H1 (cell line): ENCODE results near the gene FBLN5. TPM values are rescaled to one million over a fixed set of nuclear protein-coding genes. Genes with fewer than 3 reads are reported as not detected.

Source experiments
- CTCF ChIA-PET: fragments of 300-600 bp; sonication (Branson Sonifier 250); formaldehyde crosslinking; loops from one replicate; lab custom pipeline; 2021; ENCODE audit not compliant: partially characterized antibody; lab: Charles Lee
- POLR2A ChIA-PET: fragments of 300-600 bp; sonication (Branson Sonifier 250); formaldehyde crosslinking; loops from one replicate; lab custom pipeline; 2021; ENCODE audit warnings: inconsistent platforms; ENCODE audit not compliant: partially characterized antibody; lab: Charles Lee
- DNase-seq, 2 experiments: peaks; one replicate each; pipeline versions ENCODE4 v3.0.0 to v3.0.0-alpha.2; 2010 to 2022; ENCODE audit warnings: low spot score in 2 of 2, low read depth in 1 of 2, mixed read lengths in 1 of 2
- FAIRE-seq: peaks from 2 replicates; lab custom pipeline; 2011; peaks lifted over from hg19 to GRCh38; lab: Jason Lieb, UNC
- H2AFZ ChIP-seq: 2 replicates; pipeline ENCODE4 v1.8.1; 2012; ENCODE audit warnings: low read length, inconsistent platforms
- H2AK5ac ChIP-seq: 2 replicates; pipeline ENCODE4 v1.6.1; 2013; ENCODE audit warnings: low read depth, low read length
- H2BK120ac ChIP-seq: replicated peaks from 2 replicates; pipeline ENCODE3; 2013; ENCODE audit warnings: low read depth, low read length, inconsistent platforms
- H2BK12ac ChIP-seq: 2 replicates; pipeline ENCODE4 v1.6.1; 2013; ENCODE audit warnings: low read depth, low read length
- H2BK15ac ChIP-seq: 2 replicates; pipeline ENCODE4 v1.6.1; 2013; ENCODE audit warnings: low read length
- H2BK20ac ChIP-seq: 2 replicates; pipeline ENCODE4 v1.6.1; 2013; ENCODE audit warnings: low read length
- H2BK5ac ChIP-seq: 2 replicates; pipeline ENCODE4 v1.6.1; 2013; ENCODE audit warnings: low read depth, low read length
- H3K14ac ChIP-seq: 2 replicates; pipeline ENCODE4 v1.6.1; 2013; ENCODE audit warnings: inconsistent platforms; ENCODE audit not compliant: insufficient read length
- H3K18ac ChIP-seq: 2 replicates; pipeline ENCODE4 v1.6.1; 2013; ENCODE audit warnings: low read length; ENCODE audit errors: extremely low read depth
- H3K23ac ChIP-seq: 2 replicates; pipeline ENCODE4 v1.6.1; 2013; ENCODE audit warnings: inconsistent platforms; ENCODE audit not compliant: insufficient read length
- H3K23me2 ChIP-seq: 2 replicates; pipeline ENCODE4 v1.6.1; 2013; ENCODE audit warnings: low read depth, low read length
- H3K27ac ChIP-seq: 2 replicates; pipeline ENCODE4 v1.6.1; 2011; ENCODE audit warnings: low read depth, low read length, inconsistent platforms
- H3K27me3 ChIP-seq, 4 experiments: replicated peaks in 1 of 4; 1 replicate in 1 of 4; 2 replicates in 3 of 4; pipeline versions ENCODE4 v1.6.1 to v1.8.1; 2011 to 2013; ENCODE audit warnings: low read length in 3 of 4, mild to moderate bottlenecking in 3 of 4, inconsistent platforms in 2 of 4, mixed read lengths in 2 of 4, moderate library complexity in 1 of 4; ENCODE audit not compliant: control insufficient read depth in 3 of 4, insufficient read depth in 3 of 4; ENCODE audit errors: extremely low read depth in 1 of 4
- H3K36me3 ChIP-seq, 4 experiments: 2 replicates each; pipeline versions ENCODE4 v1.6.1 to v1.8.1; 2011 to 2013; ENCODE audit warnings: mild to moderate bottlenecking in 4 of 4, low read length in 3 of 4, moderate library complexity in 2 of 4, control low read depth in 1 of 4, inconsistent platforms in 1 of 4; ENCODE audit not compliant: insufficient read depth in 4 of 4, control insufficient read depth in 2 of 4
- H3K4ac ChIP-seq: replicated peaks from 2 replicates; pipeline ENCODE3; 2013; ENCODE audit warnings: low read length, low read depth, mixed read lengths, inconsistent platforms; ENCODE audit not compliant: insufficient read length
- H3K4me1 ChIP-seq, 4 experiments: replicated peaks in 1 of 4; 1 replicate in 1 of 4; 2 replicates in 3 of 4; pipeline versions ENCODE4 v1.6.1 to v1.8.1; 2011 to 2013; ENCODE audit warnings: low read length in 3 of 4, inconsistent platforms in 2 of 4, mixed read lengths in 1 of 4; ENCODE audit not compliant: insufficient read depth in 4 of 4, control insufficient read depth in 3 of 4
- H3K4me2 ChIP-seq, 2 experiments: 2 replicates each; pipeline versions ENCODE4 v1.6.1 to v1.8.1; 2011 to 2013; ENCODE audit warnings: low read depth in 2 of 2, low read length in 2 of 2, control low read depth in 1 of 2, inconsistent platforms in 1 of 2, mild to moderate bottlenecking in 1 of 2; ENCODE audit not compliant: insufficient read depth in 1 of 2
- H3K4me3 ChIP-seq, 4 experiments: fragments of 200-600, 300-600 bp in 1 of 4; sonication (generic), shearing (Covaris generic), sonication (Bioruptor Twin) in 1 of 4; 2 replicates each; pipeline versions ENCODE4 v1.5.1 to v1.8.1; 2011 to 2016; ENCODE audit warnings: low read length in 4 of 4, low read depth in 3 of 4, control low read depth in 2 of 4, inconsistent platforms in 2 of 4, mild to moderate bottlenecking in 2 of 4, mixed read lengths in 1 of 4, moderate library complexity in 1 of 4; ENCODE audit not compliant: insufficient read depth in 2 of 4; ENCODE audit errors: extremely low read depth in 1 of 4
- H3K56ac ChIP-seq: replicated peaks from 2 replicates; pipeline ENCODE3; 2013; ENCODE audit warnings: low read depth, mild to moderate bottlenecking, mixed read lengths, low read length, inconsistent platforms; ENCODE audit not compliant: insufficient read length
- H3K79me1 ChIP-seq: 2 replicates; pipeline ENCODE4 v1.6.1; 2013; ENCODE audit warnings: low read depth, low read length, control low read depth
- H3K79me2 ChIP-seq, 2 experiments: 2 replicates each; pipeline versions ENCODE4 v1.6.1 to v1.8.1; 2012 to 2013; ENCODE audit warnings: low read length in 2 of 2, mild to moderate bottlenecking in 2 of 2, inconsistent platforms in 1 of 2; ENCODE audit not compliant: insufficient read depth in 2 of 2, control insufficient read depth in 1 of 2
- H3K9ac ChIP-seq, 4 experiments: replicated peaks in 1 of 4; 1 replicate in 1 of 4; 2 replicates in 3 of 4; pipeline versions ENCODE4 v1.6.1 to v1.8.1; 2011 to 2013; ENCODE audit warnings: low read depth in 3 of 4, low read length in 3 of 4, control low read depth in 2 of 4, mild to moderate bottlenecking in 2 of 4, moderate library complexity in 2 of 4, inconsistent platforms in 1 of 4; ENCODE audit errors: extremely low read depth in 1 of 4
- H3K9me3 ChIP-seq, 2 experiments: 2 replicates each; pipeline versions ENCODE4 v1.6.1 to v1.8.1; 2012 to 2013; ENCODE audit warnings: mild to moderate bottlenecking in 2 of 2, moderate library complexity in 2 of 2, control low read depth in 1 of 2, inconsistent platforms in 1 of 2, low read depth in 1 of 2, low read length in 1 of 2, mixed read lengths in 1 of 2; ENCODE audit not compliant: insufficient read depth in 2 of 2
- H4K20me1 ChIP-seq, 2 experiments: replicated peaks in 1 of 2; 2 replicates each; pipeline versions ENCODE3 to v1.8.1; 2011 to 2013; ENCODE audit warnings: inconsistent platforms in 2 of 2, low read length in 2 of 2, mild to moderate bottlenecking in 1 of 2; ENCODE audit not compliant: insufficient read depth in 2 of 2, control insufficient read depth in 1 of 2
- H4K5ac ChIP-seq: 2 replicates; pipeline ENCODE4 v1.6.1; 2013; ENCODE audit warnings: low read length, low read depth, mixed read lengths, inconsistent platforms; ENCODE audit not compliant: insufficient read length
- H4K8ac ChIP-seq: 2 replicates; pipeline ENCODE4 v1.8.0; 2013; ENCODE audit warnings: mild to moderate bottlenecking, moderate library complexity, low read length, inconsistent platforms; ENCODE audit not compliant: insufficient read depth; ENCODE audit errors: extremely low read depth
- H4K91ac ChIP-seq: replicated peaks from 2 replicates; pipeline ENCODE3; 2013; ENCODE audit warnings: low read length, mixed read lengths, inconsistent platforms; ENCODE audit not compliant: insufficient read length
- TEAD4 ChIP-seq: IDR thresholded peaks from 2 replicates; pipeline ENCODE4 v1.6.1; 2012; ENCODE audit warnings: low read depth, low read length, inconsistent platforms, mixed read lengths
- WGBS, 2 experiments: shearing (Covaris generic) in 1 of 2; methylation state at CpG; one replicate each; pipeline versions ENCODE4 v1.1.6 to v1.1.7; 2013 to 2015; ENCODE audit warnings: low lambda C conversion rate in 2 of 2, mixed read lengths in 2 of 2, inconsistent platforms in 1 of 2, low coverage in 1 of 2, missing lambda C conversion rate in 1 of 2; ENCODE audit not compliant: insufficient replicate concordance in 2 of 2, insufficient coverage in 1 of 2, insufficient read length in 1 of 2; ENCODE audit errors: extremely low coverage in 1 of 2, missing lambda C conversion rate in 1 of 2; 5-methylcytosine and 5-hydroxymethylcytosine counted together
- polyA plus RNA-seq, 7 experiments: library from polyadenylated mRNA; depleted of rRNA in 3 of 7; stranded (reverse) in 5 of 7; unstranded in 2 of 7; fragments of >200 nt in 5 of 7; fragments of 200-250 nt in 2 of 7; gene quantifications; 1 replicate in 5 of 7; 2 replicates in 1 of 7; 4 replicates in 1 of 7; pipeline versions ENCODE4 v1.2.1 to v1.2.3, GENCODE V29; 2011 to 2013; ENCODE audit warnings: missing spikeins in 2 of 7, mixed read lengths in 2 of 7
- total RNA-seq: library from RNA; stranded (reverse); fragmentation: NEBNext Ultra II Directional; extraction: Animal tissue kit (Norgen Biotek cat#: 25700); gene quantifications from 2 replicates; pipeline ENCODE4 v1.2.1, GENCODE V29; 2021

FBLN5 gene
- total and polyA plus RNA-seq, 2 of the 8 experiments (the other 6 are each of a cell fraction or from before 2014, with no cell fraction given) = 0.88 to 3.5 TPM

DNA sequence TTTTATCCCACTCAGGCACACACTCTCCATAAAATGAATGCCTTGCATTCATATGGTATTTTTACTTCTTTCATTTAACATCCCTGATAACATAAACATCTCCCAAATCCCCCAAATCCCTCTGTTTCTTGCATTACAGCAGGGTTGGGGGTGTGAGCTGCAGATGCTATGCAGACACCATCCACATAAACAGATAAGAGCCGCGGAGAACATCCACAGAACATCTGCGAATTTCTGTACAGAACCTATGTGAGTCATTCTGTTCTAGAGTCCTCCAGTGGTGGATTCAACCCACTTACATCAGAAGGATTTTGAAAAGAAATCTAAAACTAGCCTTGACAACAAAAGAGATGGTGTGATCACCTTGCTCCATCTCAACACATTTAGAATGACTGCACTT, 20.3 kb downstream of the FBLN5 start:
- CTCF ChIA-PET = interaction anchor here (0.8 to 1.1 kb wide), 3 partner anchors 16 to 74 kb away, joined by 3 read pairs; no protein-coding TSS in a partner anchor

More for the DNA sequence above, 20.3 kb downstream of the FBLN5 start:
- DNase-seq = no peak
- no peak overlapping the region for H3K27ac ChIP-seq
- no peak overlapping the region for H2BK12ac ChIP-seq
- no peak for FAIRE-seq
- no peaks in the 10 kb centered on the region for H3K79me2 ChIP-seq
- no peak overlapping the region for H3K23ac ChIP-seq
- H3K27me3 ChIP-seq = no peaks in the 10 kb centered on the region
- no peak overlapping the region for H4K8ac ChIP-seq
- no peak overlapping the region for H4K91ac ChIP-seq
- H3K4ac ChIP-seq = no peak overlapping the region
- no peak overlapping the region for H2AFZ ChIP-seq
- H3K4me3 ChIP-seq = no peak overlapping the region
- no peak for TF ChIP-seq TEAD4
- H4K20me1 ChIP-seq = no peaks in the 10 kb centered on the region
- no peak overlapping the region for H2BK120ac ChIP-seq
- no peak overlapping the region for H2BK5ac ChIP-seq
- H3K4me1 ChIP-seq = 0 out of 7 replicates have a peak, but pooled peaks cover 0 to 3% (median 0%) of the 10 kb centered on the region in 4 experiments
- H3K4me2 ChIP-seq = no peak overlapping the region
- WGBS, 2 experiments = 94% methylated on average over 3 of the region's 3 CpGs; no CpG with 5 or more reads in 1 of the 2 experiments
- no peak overlapping the region for H4K5ac ChIP-seq
- H2BK20ac ChIP-seq = no peak overlapping the region
- H3K79me1 ChIP-seq = no peaks in the 10 kb centered on the region
- no peak overlapping the region for H2BK15ac ChIP-seq
- no peaks in the 10 kb centered on the region for H3K23me2 ChIP-seq
- POLR2A ChIA-PET = interaction anchor here (0.6 kb wide), 1 partner anchor 8 kb away, joined by 3 read pairs; no protein-coding TSS in a partner anchor
- H3K56ac ChIP-seq = no peak overlapping the region
- no peak overlapping the region for H3K9ac ChIP-seq
- H3K9me3 ChIP-seq = no peaks in the 10 kb centered on the region
- H3K36me3 ChIP-seq = no peaks in the 10 kb centered on the region
- no peak overlapping the region for H3K18ac ChIP-seq
- H3K14ac ChIP-seq = no peak overlapping the region
- H2AK5ac ChIP-seq = no peak overlapping the region
